Activated naive CD8-positive, alpha-beta T cell treated with anti-CD3 and anti-CD28 coated beads, Interleukin-2, amount 50 U/mL, for 16 hours (primary cell): ENCODE data around the gene TMEM248.
A peak's percentile ranks its signal among the peaks of the same experiment; 100 is the strongest.
"Not testable (repeated sequence)": the region's sequence is repeated elsewhere in the genome, so short reads cannot be mapped to it uniquely, and the experiment has no call there.

Experiments used
- DNase-seq: peaks from one replicate; pipeline ENCODE4 v3.0.0-alpha.2; 2020; ENCODE audit warnings: low read depth, low spot score

TMEM248 gene

GRCh38 chr7:66920769-66921395, at the start of gene TMEM248:
TSS of gene TMEM248 (plus strand) at chr7:66921225. CDS start at chr7:66941866, 20,641 bp downstream.
- peak; percentile 87 for DNase-seq

- no peak for DNase-seq
Observed at GRCh38 chr7:66873476-66873875, 47.5 kb upstream of the TMEM248 start.

GRCh38 chr7:66877577-66878300, 43.3 kb upstream of the TMEM248 start:
- DNase-seq = no peak

- not testable (repeated sequence) for DNase-seq
Observed at GRCh38 chr7:66878301-66878685, 42.7 kb upstream of the TMEM248 start.

- no peak for DNase-seq
Observed at GRCh38 chr7:66880053-66880452, 41.0 kb upstream of the TMEM248 start.

- DNase-seq = not testable (repeated sequence)
Observed at GRCh38 chr7:66880577-66880976, 40.4 kb upstream of the TMEM248 start.

- no peak for DNase-seq
Observed at GRCh38 chr7:66883716-66884115, 37.3 kb upstream of the TMEM248 start.

GRCh38 chr7:66884556-66884955, 36.5 kb upstream of the TMEM248 start:
- DNase-seq = not testable (repeated sequence)

- no peak for DNase-seq
Observed at GRCh38 chr7:66886152-66886551, 34.9 kb upstream of the TMEM248 start.

GRCh38 chr7:66888223-66888622, 32.8 kb upstream of the TMEM248 start:
- DNase-seq = not testable (repeated sequence)

- DNase-seq = no peak
Observed at GRCh38 chr7:66894463-66895080, 26.5 kb upstream of the TMEM248 start.

- no peak for DNase-seq
Observed at GRCh38 chr7:66896441-66896840, 24.6 kb upstream of the TMEM248 start.

GRCh38 chr7:66899552-66900280, 21.3 kb upstream of the TMEM248 start:
- no peak for DNase-seq

GRCh38 chr7:66901941-66902843, 18.8 kb upstream of the TMEM248 start:
- DNase-seq = no peak

- DNase-seq = no peak
Observed at GRCh38 chr7:66902844-66903180, 18.2 kb upstream of the TMEM248 start.

- DNase-seq = no peak
Observed at GRCh38 chr7:66903360-66904062, 17.5 kb upstream of the TMEM248 start.

- DNase-seq = no peak
Observed at GRCh38 chr7:66904063-66904593, 16.9 kb upstream of the TMEM248 start.

- DNase-seq = no peak
Observed at GRCh38 chr7:66905278-66905677, 15.7 kb upstream of the TMEM248 start.

- no peak for DNase-seq
Observed at GRCh38 chr7:66905689-66906088, 15.3 kb upstream of the TMEM248 start.

- DNase-seq = no peak
Observed at GRCh38 chr7:66907731-66908130, 13.3 kb upstream of the TMEM248 start.
